A549 (cell line): ENCODE measurements around the gene MAP7D3. TPM values are rescaled to one million over a fixed set of nuclear protein-coding genes. Genes with fewer than 3 reads are reported as not detected.

Experiments used
- ATAC-seq, 2 experiments: fragments of 200-7000 bp in 1 of 2; fragments of >200 bp in 1 of 2; cut with Nextera tagmentation in 1 of 2; cut with Tn5 transposase in 1 of 2; 3 replicates each; pipeline versions ENCODE4 v1.8.0 to v1.9.1; 2018 to 2020; ENCODE audit warnings: mild to moderate bottlenecking in 1 of 2, moderate library complexity in 1 of 2
- CTCF ChIA-PET: fragments of 300-600 bp; sonication (Branson Sonifier 250); formaldehyde crosslinking; extraction: SDS; loops from one replicate; lab custom pipeline; 2021; ENCODE audit warnings: antibody characterized with exemption, inconsistent platforms; lab: Yijun Ruan, JAX
- POLR2A ChIA-PET: fragments of 350-600 bp; formaldehyde crosslinking; extraction: SDS; loops from one replicate; lab custom pipeline; 2021; ENCODE audit warnings: antibody characterized with exemption, inconsistent platforms; lab: Yijun Ruan, JAX
- DNase-seq, 2 experiments: peaks; one replicate each; pipeline versions ENCODE4 v3.0.0 to v3.0.0-alpha.2; 2011 to 2016; ENCODE audit warnings: low read depth in 1 of 2, low spot score in 1 of 2
- FAIRE-seq: peaks from 2 replicates; lab custom pipeline; 2011; peaks lifted over from hg19 to GRCh38; lab: Jason Lieb, UNC
- H3K27ac ChIP-seq, 2 experiments: fragments of >200 bp; sonication (Bioruptor Twin); formaldehyde crosslinking; 3 replicates each; pipeline ENCODE4 v1.5.1; 2016 to 2017
- H3K4me1 ChIP-seq: fragments of >200 bp; sonication (Bioruptor Twin); formaldehyde crosslinking; 3 replicates; pipeline ENCODE4 v1.6.1; 2016
- H3K4me2 ChIP-seq: fragments of >200 bp; sonication (Bioruptor Twin); formaldehyde crosslinking; 3 replicates; pipeline ENCODE4 v1.6.1; 2016
- H3K4me3 ChIP-seq: fragments of >200 bp; sonication (Bioruptor Twin); formaldehyde crosslinking; 3 replicates; pipeline ENCODE4 v1.5.1; 2016
- H3K9me3 ChIP-seq: fragments of >200 bp; sonication (Bioruptor Twin); formaldehyde crosslinking; 3 replicates; pipeline ENCODE4 v1.6.1; 2016
- ATOH8 ChIP-seq: fragments of 250-450 bp; sonication (Bioruptor Pico); IDR thresholded peaks from 2 replicates; pipeline ENCODE4 v1.5.0; 2020; ENCODE audit warnings: low read depth, mild to moderate bottlenecking, moderate library complexity
- CHD4 ChIP-seq: fragments of 200-600 bp; sonication (generic); IDR thresholded peaks from 2 replicates; pipeline ENCODE4 v1.6.1; 2016; ENCODE audit warnings: antibody characterized with exemption, mild to moderate bottlenecking, borderline replicate concordance
- CTCF ChIP-seq: fragments of >200 bp; sonication (Bioruptor Twin); formaldehyde crosslinking; IDR thresholded peaks from 3 replicates; pipeline ENCODE4 v1.5.1; 2016
- E2F6 ChIP-seq: IDR thresholded peaks from 2 replicates; pipeline ENCODE4 v1.6.1; 2012; ENCODE audit warnings: low read depth, borderline replicate concordance
- EHF ChIP-seq: fragments of 250-450 bp; sonication (Bioruptor Pico); IDR thresholded peaks from 2 replicates; pipeline ENCODE4 v1.5.0; 2020; ENCODE audit warnings: mild to moderate bottlenecking
- EHMT2 ChIP-seq: fragments of 200-600 bp; sonication (generic); IDR thresholded peaks from 2 replicates; pipeline ENCODE4 v1.6.1; 2016; ENCODE audit warnings: antibody characterized with exemption, low read depth, mild to moderate bottlenecking, moderate library complexity
- ELK1 ChIP-seq: fragments of 150-350 bp; IDR thresholded peaks from 2 replicates; pipeline ENCODE4 v1.6.1; 2014; ENCODE audit warnings: low read depth, mild to moderate bottlenecking, low read length
- HDAC2 ChIP-seq: fragments of 200-600 bp; sonication (generic); IDR thresholded peaks from 2 replicates; pipeline ENCODE4 v1.6.1; 2016
- HES2 ChIP-seq: fragments of >200 bp; sonication (Bioruptor Twin); formaldehyde crosslinking; IDR thresholded peaks from 2 replicates; pipeline ENCODE4 v1.6.1; 2016
- HOXA7 ChIP-seq: fragments of 250-450 bp; sonication (Bioruptor Pico); IDR thresholded peaks from 2 replicates; pipeline ENCODE4 v1.5.0; 2020; ENCODE audit warnings: mild to moderate bottlenecking, moderate library complexity
- HOXB13 ChIP-seq: fragments of 250-450 bp; sonication (Bioruptor Pico); IDR thresholded peaks from 2 replicates; pipeline ENCODE4 v1.5.0; 2020; ENCODE audit warnings: low read depth, mild to moderate bottlenecking, moderate library complexity
- JUNB ChIP-seq: fragments of >200 bp; sonication (Bioruptor Twin); formaldehyde crosslinking; IDR thresholded peaks from 2 replicates; pipeline ENCODE4 v1.6.1; 2016
- MAX ChIP-seq: IDR thresholded peaks from 2 replicates; pipeline ENCODE4 v1.6.1; 2012
- NPAS2 ChIP-seq: fragments of 250-450 bp; sonication (Bioruptor Pico); IDR thresholded peaks from 2 replicates; pipeline ENCODE4 v1.8.0; 2022; ENCODE audit warnings: mild to moderate bottlenecking, moderate library complexity, borderline replicate concordance
- NR3C1 ChIP-seq: fragments of >200 bp; sonication (Bioruptor Twin); formaldehyde crosslinking; IDR thresholded peaks from 3 replicates; pipeline ENCODE4 v1.6.1; 2017
- PHF8 ChIP-seq: fragments of 200-600 bp; sonication (generic); IDR thresholded peaks from 2 replicates; pipeline ENCODE4 v1.6.1; 2016; ENCODE audit warnings: low read depth, mild to moderate bottlenecking, antibody characterized with exemption, moderate library complexity, borderline replicate concordance
- POLR2AphosphoS2 ChIP-seq: conservative IDR thresholded peaks from 2 replicates; pipeline ENCODE4 v1.6.1; 2012; ENCODE audit warnings: low read length, improper control_type of control experiment, inconsistent platforms
- RFX5 ChIP-seq: fragments of 450-650 bp; IDR thresholded peaks from 2 replicates; pipeline ENCODE4 v1.7.1; 2014; ENCODE audit warnings: antibody characterized with exemption, mild to moderate bottlenecking, moderate library complexity
- ZNF302 ChIP-seq: fragments of 250-450 bp; sonication (Bioruptor Pico); IDR thresholded peaks from 2 replicates; pipeline ENCODE4 v1.9.0; 2021; ENCODE audit warnings: inconsistent platforms, mild to moderate bottlenecking, moderate library complexity
- WGBS: methylation state at CpG from one replicate; pipeline ENCODE4 v1.1.6; 2017; ENCODE audit errors: missing lambda C conversion rate; 5-methylcytosine and 5-hydroxymethylcytosine counted together
- polyA plus RNA-seq, 4 experiments: library from polyadenylated mRNA; depleted of rRNA in 3 of 4; stranded (reverse); fragments of >200 nt; fragmentation: RNase III in 1 of 4; extraction: RNeasy Plus Mini Kit Qiagen cat#74134 plus additional on column Dnase treatment in 1 of 4; gene quantifications; 2 replicates in 3 of 4; 3 replicates in 1 of 4; pipeline ENCODE4 v1.2.3, GENCODE V29; 2011 to 2017

MAP7D3 gene
- polyA plus RNA-seq, 2 of the 4 experiments (the other 2 are of a cell fraction), result 9.9 to 13.1 TPM

- ChIA-PET POLR2A (no interaction called here), CTCF (no interaction called here)
- FAIRE-seq (peak; percentile 46), ATAC-seq (no peak), DNase-seq (no peak)
- Histone ChIP-seq H3K27ac (no peak overlapping the region), H3K4me1 (no peaks in the 10 kb centered on the region), H3K4me2 (no peak overlapping the region), H3K4me3 (no peak overlapping the region), H3K9me3 (no peaks in the 10 kb centered on the region)
- no peak for TF ChIP-seq HOXA7
- no peak for TF ChIP-seq PHF8
- TF ChIP-seq HES2, result no peak
- no peak for TF ChIP-seq MAX
- TF ChIP-seq JUNB, result no peak
- no peak for TF ChIP-seq EHF
- TF ChIP-seq CHD4, result no peak
- TF ChIP-seq NR3C1, result no peak
- TF ChIP-seq CTCF, result no peak
- TF ChIP-seq E2F6, result no peak
- no peak for TF ChIP-seq POLR2AphosphoS2
- no peak for TF ChIP-seq HOXB13 (CRISPR knock-in tag)
- no peak for TF ChIP-seq ZNF302 (CRISPR knock-in tag)
- TF ChIP-seq NPAS2, result no peak
- no peak for TF ChIP-seq HDAC2
- no peak for TF ChIP-seq ELK1
- TF ChIP-seq RFX5, result no peak
- TF ChIP-seq EHMT2, result no peak
- WGBS, result 71% methylated on average over 1 of the region's 1 CpG
These were observed 22.8 kb upstream of the MAP7D3 start for GRCh38 chrX:136273986-136274385.

- WGBS, result 0% methylated on average over 1 of the region's 1 CpG
- ChIA-PET POLR2A (no interaction called here), CTCF (interaction anchor here (1.0 kb wide), 1 partner anchor 425 kb away, joined by 3 read pairs; no protein-coding TSS in a partner anchor)
- Histone ChIP-seq H3K27ac (no peak overlapping the region), H3K9me3 (no peaks in the 10 kb centered on the region), H3K4me1 (no peaks in the 10 kb centered on the region), H3K4me3 (no peak overlapping the region), H3K4me2 (no peak overlapping the region)
- peak; percentile 47 to 66; a peak in 4 of 6 replicates for ATAC-seq
- peak in 1 of 2 experiments; percentile 11 for DNase-seq
- FAIRE-seq, result no peak
- TF ChIP-seq CTCF, result 0 out of 3 replicates have a peak, but pooled peaks have one; percentile 8
- TF ChIP-seq HOXA7, result no peak
- no peak for TF ChIP-seq ATOH8
These were observed 21.1 kb upstream of the MAP7D3 start for GRCh38 chrX:136272325-136272724.
